Stimulated activated CD8-positive, alpha-beta memory T cell treated with anti-CD3 and anti-CD28 coated beads, Interleukin-7, amount 100 ng/mL, for 1 hour (primary cell): ENCODE data around the gene DYNLT2B.
"Not testable (repeated sequence)": the region's sequence is repeated elsewhere in the genome, so short reads cannot be mapped to it uniquely, and the experiment has no call there.

Experiments
- DNase-seq, 2 donors: peaks; one replicate each; pipeline ENCODE4 v3.0.0-alpha.2; 2020; ENCODE audit warnings: low read depth in 2 of 2

The DYNLT2B gene

DNA sequence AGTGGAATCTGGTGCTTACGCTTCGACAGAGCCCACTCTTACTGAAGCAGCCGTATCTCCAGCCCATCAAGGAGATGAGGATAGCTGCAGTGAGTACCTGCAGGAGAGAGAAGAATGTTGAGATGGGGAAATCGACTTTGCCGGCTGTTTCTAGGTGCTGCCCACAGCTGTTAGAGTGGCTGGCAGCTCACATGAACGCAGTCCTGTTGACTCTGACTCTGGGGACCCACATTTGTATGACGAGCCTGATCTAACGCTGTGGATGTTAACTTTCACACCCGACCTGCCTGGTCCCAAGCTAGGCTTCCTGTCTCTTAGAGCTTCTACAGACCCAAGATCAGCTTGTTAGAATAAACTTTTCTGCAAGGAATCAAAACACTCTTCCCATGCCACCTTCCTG lies 8.9 kb upstream of the DYNLT2B start:
- no peak for DNase-seq

DNA sequence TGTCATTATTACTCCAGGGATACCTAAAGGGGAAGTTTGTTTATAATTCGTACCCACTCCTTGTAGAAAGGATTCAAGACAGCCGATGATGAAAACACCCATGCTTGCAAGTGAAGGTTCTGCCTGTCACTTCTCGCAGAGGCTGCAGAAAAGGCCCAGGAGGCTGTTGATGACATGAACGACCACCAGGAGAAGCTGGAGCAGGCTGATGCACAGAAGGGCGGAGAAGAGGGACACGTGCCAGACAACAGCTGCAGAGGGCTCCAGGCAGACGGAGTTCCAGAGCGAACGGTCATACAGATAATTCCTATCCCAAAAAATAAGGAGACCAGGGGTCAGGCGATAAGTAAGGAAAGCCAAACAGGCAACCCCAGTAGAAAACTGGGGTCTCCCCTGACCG lies 5.7 kb upstream of the DYNLT2B start:
- DNase-seq, result no peak

DNA sequence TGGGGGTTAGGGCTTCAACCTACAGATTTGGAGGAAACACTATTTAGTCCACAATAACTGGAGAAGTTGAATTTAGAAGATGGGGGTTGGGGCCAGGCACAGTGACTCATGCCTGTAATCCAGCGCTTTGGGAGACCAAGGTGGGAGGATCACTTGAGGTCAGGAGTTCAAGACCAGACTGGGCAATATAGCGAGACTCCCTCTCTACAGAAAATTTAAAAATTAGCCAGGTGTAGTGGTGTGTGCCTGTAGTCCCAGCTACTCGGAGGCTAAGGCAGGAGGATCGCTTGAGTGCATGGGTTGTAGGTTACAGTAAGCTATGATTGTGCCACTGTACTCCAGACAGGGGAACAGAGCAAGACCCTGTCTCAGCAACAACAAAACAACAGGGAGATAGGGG lies 5.0 kb upstream of the DYNLT2B start:
- no peak for DNase-seq

DNA sequence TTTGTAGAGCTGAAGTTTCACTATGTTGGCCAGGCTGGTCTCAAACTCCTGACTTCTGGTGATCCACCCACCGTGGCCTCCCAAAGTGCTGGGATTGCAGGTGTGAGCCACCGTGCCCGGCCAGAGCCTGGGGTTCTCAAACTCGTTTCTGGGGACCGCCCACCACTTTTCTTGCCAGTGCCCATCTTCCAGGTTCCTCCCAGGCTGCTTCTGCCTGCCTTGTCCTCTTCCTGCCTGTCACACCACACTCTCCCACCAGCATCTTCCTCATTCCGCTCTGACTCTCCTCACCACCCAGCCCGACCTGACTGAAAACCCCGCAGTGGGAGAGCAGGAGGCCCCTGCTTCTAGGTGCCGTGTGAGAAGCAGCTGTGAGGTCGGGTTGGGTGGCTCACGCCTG lies 3.1 kb upstream of the DYNLT2B start:
- no peak for DNase-seq

DNA sequence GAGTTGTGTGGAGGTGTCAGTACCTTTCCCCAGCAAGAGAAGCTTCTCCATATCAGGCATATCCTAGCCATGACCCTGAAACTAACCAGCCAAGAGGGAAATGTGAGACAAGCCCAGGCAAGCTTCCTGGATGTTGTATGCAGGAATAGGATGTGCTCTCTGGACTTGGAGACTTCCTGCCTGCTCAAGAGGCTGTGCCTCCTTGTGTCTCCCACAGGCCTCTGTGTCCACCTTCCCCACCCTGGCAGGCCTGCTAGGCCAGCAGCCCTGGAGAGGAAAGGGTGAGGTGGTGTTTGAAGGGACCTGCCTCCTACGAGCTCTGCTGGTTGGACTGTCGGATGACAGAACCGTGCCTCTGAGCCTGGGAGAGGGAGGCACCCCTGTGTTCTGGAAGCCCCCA lies 2.1 kb upstream of the DYNLT2B start:
- DNase-seq, result no peak

DNA sequence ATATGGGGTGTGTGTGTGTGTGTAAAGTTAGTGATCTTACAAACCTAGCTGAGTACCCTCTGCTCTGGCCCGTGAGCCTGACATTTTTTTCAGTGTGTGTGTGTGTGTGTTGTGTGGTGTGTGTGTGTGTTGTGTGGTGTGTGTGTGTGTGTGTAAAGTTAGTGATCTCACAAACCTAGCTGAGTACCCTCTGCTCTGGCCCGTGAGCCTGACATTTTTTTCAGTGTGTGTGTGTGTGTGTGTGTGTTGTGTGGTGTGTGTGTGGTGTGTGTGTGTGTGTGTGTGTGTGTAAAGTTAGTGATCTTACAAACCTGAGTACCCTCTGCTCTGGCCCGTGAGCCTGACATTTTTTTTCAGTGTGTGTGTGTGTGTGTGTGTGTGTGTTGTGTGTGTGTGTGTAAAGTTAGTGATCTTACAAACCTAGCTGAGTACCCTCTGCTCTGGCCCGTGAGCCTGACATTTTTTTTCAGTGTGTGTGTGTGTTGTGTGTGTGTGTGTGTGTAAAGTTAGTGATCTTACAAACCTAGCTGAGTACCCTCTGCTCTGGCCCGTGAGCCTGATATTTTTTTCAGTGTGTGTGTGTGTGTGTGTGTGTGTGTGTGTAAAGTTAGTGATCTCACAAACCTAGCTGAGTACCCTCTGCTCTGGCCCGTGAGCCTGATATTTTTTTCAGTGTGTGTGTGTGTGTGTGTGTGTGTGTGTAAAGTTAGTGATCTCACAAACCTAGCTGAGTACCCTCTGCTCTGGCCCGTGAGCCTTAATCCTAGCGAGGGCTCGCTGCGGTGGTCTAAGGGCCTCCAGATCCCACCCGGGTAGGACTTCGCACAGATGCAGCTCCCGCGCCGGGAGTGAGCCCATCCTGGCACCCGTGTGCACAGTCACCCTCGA lies 997 bp downstream of the DYNLT2B start:
- not testable (repeated sequence) for DNase-seq

DNA sequence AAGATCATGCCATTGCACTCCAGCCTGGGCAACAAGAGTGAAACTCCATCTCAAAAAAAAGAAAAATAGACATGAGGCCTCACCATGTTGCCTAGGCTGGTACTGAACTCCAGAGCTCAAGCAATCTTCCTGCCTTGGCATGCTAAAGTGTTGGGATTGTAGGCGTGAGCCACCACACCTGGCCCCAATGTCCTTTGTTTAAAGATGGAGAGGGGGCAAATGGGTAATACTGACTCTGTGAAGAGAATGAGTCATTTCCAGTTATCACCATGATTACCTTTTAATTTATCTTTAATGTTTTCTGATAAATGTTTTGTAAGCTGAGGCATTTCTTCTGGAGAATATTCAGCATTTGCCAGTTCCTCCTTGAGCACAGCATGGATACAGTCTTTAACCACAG lies 2.2 kb downstream of the DYNLT2B start:
- no peak for DNase-seq

DNA sequence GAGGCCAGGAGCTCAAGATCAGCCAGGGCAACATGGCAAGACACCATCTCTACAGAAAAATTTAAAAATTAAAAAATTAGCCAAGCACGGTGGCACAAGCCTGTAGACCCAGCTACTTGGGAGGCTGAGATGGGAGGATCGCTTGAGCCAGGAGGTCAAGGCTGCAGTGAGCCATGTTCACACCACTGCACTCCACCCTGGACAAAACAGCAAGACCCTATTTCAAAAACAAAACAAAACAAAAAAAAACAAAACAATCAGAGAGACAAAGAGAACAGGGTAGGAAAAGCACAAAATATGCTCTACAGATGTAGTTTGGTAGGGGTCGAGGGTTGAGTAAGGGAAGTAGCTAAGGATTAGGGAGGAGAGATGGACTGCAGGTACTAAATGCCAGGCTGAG lies 3.4 kb downstream of the DYNLT2B start:
- DNase-seq, result no peak

DNA sequence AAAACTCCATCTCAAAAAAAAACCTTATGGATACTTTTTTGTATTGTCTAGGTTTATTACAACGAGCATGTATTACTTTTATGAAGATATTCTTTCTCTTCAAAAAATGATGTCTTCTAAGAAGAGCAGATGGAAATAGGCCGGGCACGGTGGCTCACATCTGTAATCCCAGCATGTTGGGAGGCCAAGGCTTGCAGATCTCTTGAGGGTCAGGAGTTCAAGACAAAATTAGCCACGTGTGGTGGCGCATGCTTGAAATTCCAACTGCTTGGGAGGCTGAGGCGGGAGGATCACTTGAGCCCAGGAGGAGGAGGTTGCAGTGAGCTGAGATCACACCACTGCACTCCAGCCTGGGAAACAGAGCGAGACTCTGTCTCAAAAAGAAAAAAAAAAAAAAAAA lies 4.0 kb downstream of the DYNLT2B start:
- DNase-seq, result not testable (repeated sequence)

DNA sequence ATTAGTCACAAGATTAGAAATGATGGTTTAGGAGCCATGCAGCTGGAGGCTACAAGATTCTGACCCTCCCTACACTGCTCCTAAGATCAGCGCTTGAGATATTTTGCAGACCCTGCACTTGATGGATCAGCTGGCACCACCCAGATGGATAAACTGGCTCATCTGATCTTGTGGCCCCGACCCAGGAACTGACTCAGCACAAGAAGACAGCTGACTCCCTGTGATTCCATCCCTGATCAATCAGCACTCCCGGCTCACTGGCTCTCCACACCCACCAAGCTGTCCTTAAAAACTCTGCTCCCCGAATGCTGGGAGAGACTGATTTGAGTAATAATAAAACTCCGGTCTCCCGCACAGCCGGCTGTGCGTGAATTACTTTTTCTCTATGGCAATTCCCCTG lies 15.1 kb downstream of the DYNLT2B start:
- not testable (repeated sequence) for DNase-seq

DNA sequence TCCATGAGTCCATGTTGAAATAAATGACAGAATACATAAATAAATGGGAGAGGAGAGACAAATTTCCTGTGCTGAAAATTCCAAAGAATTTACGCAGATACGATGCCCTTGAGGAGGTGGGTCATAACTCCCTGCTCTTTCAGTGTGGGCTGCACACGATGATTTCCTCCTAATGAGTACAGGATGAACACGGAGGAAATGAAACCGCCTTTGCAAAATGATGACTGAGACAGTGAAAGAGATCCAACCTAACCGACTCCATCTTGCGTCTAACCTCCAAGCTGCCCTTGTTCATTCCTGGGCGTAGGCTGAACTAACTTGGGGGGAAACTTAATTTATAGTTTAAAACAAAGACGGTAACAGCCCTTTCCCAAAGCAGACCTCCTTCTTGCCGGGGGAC lies 15.5 kb downstream of the DYNLT2B start:
- DNase-seq, result not testable (repeated sequence)

DNA sequence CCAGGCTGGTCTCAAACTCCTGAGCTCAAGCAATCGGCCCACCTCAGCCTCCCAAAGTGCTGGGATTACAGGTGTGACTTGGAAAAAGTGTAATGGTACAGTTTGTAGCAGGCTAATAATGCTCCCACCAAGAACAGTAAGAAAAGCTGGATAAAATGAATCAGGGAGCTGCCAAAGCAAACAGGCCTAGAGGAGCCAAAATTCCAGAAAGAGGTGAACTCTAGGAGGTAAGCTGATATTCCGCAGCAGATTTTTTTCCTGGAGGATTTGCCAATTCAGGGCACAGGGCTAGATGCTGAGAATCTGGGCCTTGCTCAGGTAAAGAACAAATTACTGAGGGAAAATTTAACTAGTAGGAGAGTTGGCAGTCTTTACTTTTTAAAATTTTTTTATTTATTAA lies 19.5 kb downstream of the DYNLT2B start:
- DNase-seq, result no peak

DNA sequence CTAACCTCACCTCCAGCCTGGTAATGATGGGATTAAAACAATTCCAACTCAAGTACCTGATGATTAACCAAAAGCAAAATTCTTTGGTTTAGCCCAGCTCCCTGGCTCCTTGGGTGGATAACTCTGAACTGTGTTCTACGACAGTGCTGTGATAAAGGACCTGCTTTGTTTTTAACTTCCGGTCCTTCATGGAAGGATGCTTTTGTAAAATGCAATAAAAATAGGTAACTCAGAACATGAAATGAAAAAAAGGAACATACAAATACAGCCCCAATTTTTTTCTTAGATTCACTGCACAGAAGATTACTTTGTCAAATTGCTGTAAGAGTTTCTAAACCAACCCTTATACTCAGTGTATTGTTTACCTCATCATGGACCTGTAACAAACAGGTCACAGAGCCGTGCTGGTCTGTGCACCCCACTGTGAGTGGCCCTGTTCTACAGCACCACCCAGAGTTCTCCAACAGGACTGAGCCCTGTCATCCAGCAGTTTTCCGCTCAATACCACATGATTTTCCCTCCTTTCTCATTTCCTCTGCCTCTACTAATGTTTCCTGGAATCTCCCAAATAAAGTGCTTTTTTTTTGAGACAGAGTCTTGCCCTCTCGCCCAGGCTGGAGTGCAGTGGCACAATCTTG lies 25.6 kb downstream of the DYNLT2B start:
- DNase-seq, result no peak

DNA sequence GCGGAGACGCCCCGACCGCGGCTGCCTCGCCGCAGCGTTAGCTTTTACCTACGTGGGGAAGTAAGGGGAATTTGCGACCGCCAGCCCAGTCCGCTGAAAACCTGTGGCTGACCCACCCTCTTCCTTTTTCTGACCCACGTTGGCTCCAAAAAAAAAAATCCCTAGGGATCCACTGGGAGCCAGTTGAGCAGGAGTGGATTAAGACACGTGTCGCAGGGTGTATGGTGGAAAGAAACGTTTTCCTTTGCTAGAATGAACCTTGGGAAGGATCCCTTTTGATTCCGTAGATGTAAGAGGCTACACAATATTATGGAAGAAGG lies 29.9 kb downstream of the DYNLT2B start:
- no peak for DNase-seq

DNA sequence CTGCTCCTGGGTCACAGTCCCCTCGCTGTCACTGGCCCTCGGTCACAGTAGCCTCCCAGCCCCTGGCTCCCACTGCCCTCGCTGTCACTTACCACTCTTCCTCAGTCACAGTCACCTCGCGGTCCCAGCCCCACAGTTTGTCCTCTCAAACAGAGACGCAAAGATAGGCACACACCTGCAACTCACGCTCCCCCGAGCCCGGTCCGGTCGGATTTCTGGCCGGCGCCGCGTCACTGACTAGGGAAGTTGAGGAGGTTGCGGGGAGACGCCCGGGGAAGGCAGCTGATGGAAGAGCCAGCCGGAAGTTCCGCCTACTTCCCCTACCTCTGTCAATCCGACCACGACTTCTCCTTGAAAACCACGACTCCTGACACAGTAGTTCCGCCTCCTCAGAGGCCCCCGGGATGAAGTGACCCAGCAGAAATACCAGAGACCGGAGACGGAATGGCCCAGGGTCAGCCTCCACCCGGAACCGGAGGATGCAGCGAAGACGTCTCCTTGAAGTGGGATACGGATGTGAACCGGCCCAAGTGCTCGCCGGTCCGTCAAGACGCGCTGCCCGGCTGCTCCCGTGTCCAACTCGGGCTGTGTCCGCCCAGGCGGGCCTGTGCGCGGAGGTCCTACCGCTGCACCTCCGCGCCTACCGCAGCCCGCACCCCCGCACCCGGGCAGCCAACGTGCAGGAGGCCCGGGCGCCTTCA lies 30.4 kb downstream of the DYNLT2B start, which contains the start of gene PCYT1A:
TSS of gene PCYT1A (minus strand) at position 287 of the 701 bp plus-strand sequence. CDS start 17,195 bp downstream, outside the sequence.
- peak; percentile 46 to 53 for DNase-seq

DNA sequence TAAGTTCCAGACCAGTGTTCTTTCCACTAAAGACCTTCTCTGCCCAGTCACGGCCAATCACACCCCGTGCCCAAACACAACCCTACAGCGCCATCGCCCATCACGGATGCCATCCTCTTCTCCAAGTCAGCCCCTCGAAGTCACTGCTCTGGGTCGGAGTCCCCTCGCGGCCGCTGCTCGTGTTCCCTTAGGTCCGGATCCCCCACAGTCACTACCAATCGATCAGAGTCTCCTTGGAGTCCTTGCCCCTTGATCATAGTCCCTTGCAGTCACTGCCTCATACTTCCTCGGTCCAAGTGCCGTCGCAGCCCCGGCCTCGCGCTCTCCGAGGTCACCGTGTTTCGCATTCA lies 31.0 kb downstream of the DYNLT2B start:
- DNase-seq, result no peak

DNA sequence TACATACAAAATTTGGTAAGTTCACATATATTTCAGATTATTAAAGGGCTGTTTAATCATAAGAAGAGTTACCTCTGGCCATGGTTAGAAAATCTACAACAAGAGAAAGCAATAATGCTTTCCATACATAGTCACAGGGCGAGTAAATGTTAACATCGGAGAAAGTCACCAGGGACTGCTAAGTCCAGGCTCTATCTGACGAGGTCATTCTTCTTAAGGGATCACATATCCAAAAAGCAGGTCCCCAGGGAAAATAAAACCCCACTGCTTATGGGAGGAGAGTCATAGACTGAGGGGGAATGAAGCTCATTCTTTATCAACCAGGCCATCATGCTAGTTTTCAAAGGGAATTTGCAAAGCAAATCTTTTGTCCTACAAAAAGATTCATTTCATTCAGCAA lies 33.6 kb downstream of the DYNLT2B start:
- no peak for DNase-seq

DNA sequence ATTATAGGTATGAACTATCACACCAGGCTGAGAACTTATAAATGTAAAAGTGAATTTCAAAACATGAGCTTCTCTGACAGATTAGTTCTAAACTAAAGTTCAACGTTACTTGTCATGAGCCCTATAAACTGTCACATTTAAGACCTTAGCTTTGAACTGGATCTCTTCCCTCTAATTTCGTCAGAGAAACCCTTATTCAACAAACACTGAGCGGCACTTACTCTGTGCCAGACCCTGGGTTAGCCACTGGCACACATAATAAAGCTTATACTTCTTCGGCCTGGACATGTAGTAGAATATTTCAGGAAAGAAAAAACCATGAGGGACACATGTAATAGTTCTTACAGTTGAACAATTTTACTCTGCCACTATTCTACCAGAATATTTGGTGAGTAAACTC lies 36.1 kb downstream of the DYNLT2B start:
- no peak for DNase-seq

DNA sequence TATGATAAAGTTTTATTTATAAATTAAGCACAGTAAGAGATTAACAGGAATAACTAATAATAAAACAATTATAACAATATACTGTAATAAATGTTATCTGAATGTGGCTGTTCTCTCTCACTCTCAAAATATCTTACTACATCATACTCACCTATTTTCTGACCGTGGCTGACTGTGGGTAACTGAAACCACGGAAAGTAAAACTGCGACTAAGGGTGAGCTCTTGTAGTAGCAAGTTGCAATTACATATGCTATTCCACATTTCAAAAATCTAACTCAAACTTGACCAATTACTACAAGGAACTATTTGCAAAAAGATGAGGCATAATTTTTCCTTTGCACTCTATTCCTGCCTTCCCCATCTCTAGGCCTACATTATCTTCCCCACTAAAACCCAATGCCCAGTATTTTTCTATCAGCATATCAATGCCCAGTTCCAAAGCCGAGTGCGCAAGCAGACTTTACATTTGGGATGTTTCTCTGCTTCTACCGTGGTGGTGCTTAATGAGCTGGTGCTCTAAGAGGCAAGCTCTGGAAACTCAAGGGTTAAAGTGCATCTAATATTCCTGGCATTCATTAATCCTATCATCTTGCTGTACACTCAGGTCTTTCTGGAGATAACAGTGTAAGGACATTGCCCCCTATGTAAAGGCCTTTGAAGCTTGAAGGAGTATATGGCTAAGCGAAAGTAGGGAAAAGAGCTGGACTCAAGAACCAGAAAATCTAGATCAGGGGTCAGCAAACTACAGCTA lies 37.2 kb downstream of the DYNLT2B start:
- no peak for DNase-seq

DNA sequence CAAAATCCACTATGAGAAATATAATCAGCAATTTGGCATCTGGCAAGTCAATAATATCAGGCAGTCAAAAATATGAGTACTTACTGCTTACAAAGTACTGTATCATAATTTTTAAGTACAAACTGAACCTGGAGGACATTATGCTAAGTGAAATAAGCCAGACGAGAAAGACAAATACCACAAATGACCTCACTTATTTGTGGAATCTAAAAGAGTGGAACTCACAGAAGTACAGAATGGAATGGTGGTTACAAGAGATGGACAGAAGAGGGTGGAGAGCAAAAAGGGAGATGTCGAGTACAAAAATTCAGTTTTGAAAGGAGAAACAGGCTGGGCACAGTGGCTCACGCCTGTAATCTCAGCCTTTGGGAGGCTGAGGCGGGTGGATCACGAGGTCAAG lies 42.9 kb downstream of the DYNLT2B start:
- no peak for DNase-seq

DNA sequence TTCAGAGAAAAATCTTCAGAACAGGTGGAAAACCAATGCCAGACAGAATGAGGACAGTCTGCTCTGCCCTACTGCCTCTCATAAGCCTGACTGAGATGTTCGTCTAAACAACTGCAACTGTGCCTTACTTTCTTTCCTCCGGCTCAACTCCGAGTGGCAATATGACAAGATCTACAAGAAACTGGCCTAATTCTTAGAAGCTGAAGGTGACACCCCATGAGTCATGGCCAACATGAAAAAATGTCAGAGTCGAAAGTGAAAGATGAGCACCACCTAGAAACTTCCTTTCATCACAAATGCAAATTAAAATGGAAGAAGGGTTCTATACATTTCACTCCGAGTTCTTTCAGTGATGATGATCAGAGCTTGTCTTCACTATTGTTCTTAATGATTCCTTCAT lies 43.5 kb downstream of the DYNLT2B start:
- peak; percentile 18 to 30 for DNase-seq

DNA sequence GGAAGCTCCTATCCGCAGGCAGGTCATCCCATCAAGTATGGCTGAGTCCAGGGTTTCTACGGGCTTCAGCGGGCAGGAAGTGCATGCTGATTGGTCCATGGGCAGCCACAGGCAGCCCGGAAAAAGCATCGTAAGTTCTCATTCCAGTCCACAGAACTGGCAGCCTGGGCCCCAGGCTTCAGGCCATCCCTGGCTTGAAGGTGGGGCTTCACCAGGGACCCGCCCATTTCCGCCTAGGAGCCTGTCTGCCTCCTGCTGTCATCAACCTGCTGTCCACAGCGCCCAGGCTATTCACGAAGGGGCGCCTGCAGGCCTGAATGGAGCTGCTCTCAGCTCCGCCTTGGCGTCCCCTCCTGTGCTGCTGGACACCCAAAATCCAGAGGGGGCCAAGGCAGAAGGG lies 44.4 kb downstream of the DYNLT2B start:
- DNase-seq, result no peak
